ENCODE measurements around the gene ANO8.
A peak's percentile ranks its signal among the peaks of the same experiment; 100 is the strongest.
"Not testable (repeated sequence)": the region's sequence is repeated elsewhere in the genome, so short reads cannot be mapped to it uniquely, and the experiment has no call there.

Gene ANO8

DNA sequence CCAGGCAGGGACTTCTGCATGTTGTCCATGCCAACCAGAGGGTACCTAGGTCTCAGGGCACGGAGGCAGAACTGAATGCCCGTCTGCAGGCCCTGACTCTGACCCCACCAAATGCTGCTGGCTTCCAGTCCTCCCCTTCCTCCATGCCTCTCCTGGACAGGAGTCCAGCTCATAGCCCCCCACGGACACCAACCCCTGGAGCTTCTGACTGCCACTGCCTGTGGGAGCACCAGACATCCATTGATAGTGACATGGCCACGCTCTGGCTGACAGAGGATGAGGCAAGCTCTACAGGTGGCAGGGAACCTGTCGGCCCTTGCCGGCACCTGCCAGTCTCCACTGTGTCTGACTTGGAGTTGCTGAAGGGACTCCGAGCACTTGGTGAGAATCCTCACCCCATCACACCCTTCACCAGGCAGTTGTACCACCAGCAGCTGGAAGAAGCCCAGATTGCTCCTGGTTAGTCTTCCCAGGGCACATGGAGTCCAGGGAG is 51.1 kb downstream of the ANO8 start:
- no peak for DNase-seq

DNA sequence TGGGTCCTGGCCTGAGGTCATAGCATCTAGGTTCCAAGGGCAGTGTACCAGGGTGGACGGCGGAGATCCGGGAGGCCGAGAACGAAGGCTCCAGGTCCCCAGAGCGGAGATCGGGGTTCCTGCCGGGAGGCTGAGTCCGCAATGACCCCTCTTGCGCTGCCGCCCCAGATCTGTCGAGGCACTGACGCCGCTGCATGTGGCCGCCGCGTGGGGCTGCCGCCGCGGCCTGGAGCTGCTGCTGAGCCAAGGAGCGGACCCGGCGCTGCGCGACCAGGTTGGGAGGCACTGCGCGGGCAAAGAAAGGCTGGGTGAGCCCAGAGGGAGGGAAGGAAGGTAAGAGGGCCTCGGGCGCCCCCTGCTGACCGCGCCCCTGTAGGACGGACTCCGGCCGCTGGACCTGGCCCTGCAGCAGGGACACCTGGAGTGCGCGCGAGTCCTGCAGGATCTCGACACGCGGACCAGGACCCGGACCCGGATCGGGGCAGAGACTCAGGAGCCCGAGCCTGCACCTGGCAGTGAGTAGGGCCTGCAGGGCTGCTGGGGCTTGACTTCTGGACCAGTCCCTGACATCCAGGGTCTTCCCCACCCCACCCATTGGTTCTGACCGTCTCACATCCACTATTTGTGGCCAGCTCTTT is 52.0 kb downstream of the ANO8 start:
- peak; percentile 71 for DNase-seq

DNA sequence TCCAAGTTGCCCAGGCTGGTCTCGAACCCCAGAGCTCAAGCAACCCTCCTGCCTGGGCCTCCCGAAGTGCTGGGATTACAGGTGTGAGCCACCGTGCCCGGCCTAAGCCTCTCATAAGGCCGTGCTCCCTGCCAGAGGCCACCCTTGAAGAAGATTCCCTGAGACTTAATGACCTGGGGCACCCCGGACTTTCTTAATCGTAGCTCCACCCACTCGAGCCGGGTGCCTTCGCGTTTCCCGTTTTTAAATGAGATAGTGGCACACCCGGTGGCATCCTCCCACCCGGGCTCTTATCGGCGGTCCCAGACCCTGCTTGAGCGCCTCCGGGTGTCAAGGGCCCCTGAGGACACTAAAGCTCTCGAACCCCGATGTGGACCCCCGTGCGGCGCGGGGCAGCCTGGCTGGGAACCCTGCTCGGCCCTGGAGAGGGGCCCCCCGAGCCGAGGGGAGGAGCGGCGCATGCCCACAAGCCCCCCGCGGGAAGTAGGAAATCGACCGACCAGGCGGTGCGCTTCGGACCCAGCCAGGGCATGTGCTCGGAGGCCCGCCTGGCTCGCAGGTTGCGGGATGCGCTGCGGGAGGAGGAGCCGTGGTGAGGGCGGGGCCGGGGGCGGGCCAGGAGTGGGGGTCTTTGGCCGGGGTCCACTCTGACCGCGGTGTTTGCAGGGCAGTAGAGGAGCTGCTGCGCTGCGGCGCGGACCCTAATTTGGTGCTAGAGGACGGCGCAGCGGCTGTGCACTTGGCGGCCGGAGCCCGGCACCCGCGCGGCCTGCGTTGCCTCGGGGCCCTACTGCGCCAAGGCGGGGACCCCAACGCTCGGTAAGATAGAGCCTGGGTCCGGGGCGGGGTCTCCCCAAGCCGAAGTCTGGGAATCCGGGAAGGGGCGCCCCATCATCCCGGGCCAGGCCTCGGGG is 53.0 kb downstream of the ANO8 start, which contains the start of gene ANKLE1:
TSS of gene ANKLE1 (plus strand) at position 511 of the 914 bp plus-strand sequence. CDS start at position 531, 20 bp downstream.
- no peak for DNase-seq

DNA sequence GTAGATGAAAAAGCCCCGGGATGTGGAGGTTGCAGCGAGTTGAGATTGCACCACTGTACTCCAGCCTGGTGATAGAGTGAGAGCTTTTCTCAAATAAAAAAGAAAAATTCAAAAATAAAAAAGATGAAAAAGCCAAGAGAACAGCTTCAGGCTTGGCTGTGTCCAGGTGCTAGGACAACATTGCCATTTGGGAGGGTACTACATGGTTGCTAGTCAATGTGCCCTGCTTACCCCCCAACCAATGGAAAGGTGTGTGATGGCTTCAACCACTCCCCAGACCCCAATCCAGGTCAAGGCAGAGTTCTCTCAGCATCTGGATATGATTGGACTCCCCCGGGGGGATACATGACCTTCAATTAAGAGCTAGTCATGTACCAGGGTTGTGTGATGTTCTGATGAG is 55.2 kb downstream of the ANO8 start:
- no peak for DNase-seq

DNA sequence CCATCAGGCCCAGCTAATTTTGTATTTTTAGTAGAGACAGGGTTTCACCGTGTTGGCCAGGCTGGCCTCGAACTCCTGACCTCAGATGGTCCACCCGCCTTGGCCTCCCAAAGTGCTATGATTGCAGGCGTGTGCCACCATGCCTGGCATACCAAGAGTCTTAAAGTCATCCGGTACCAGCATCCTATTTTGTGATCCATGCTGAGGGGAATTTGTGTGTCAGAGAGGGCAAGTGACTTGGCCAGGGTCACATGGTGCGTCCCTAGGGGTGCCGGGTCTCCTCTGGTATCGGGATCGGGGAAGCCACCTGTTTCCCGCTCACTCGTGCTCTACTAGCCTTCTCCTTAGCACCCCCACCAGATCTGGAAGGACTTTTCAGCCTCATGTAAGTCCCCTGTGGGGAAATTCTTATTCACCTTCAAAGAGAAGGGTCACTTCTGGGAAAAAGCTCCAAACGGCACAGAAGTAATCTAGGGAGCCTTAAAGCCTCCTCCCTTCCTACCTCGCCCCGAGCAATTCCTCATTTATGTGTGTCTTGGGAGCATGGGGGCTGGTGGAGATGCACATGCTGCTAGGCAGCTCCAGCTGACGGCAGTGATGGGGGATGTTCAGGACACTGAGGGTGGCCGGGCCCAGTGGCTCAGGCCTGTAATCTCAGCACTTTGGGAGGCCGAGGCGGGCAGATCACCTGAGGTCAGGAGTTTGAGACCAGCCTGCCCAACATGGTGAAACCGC is 59.0 kb downstream of the ANO8 start:
- no peak for DNase-seq

DNA sequence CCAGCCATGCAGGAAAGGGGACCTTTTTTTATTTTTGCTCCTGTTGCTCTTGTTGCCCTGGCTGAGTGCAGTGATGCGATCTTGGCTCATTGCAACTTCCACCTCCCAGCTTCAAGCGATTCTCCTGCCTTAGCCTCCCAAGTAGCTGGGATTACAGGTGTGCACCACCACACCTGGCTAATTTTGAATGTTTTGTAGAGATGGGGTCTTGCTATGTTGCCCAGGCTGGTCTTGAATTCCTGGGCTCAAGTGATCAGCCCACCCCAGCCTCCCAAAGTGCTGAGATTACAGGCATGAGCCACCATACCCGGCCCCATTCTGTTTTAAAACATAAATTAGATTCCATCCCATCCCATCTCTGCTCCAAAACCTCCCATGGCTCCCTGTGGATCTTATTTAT is 59.8 kb downstream of the ANO8 start:
- DNase-seq, result not testable (repeated sequence)
